Epithelial cell of prostate (primary cell): ENCODE measurements around the gene RASAL1.

ENCODE experiments used
- DNase-seq: peaks from one replicate; pipeline ENCODE4 v3.0.0-alpha.2; 2011; ENCODE audit warnings: low read depth, low spot score
- H3K27ac ChIP-seq: fragments of 450-650 bp; 2 replicates; pipeline ENCODE4 v1.5.1; 2017; ENCODE audit warnings: mild to moderate bottlenecking

The RASAL1 gene

DNA sequence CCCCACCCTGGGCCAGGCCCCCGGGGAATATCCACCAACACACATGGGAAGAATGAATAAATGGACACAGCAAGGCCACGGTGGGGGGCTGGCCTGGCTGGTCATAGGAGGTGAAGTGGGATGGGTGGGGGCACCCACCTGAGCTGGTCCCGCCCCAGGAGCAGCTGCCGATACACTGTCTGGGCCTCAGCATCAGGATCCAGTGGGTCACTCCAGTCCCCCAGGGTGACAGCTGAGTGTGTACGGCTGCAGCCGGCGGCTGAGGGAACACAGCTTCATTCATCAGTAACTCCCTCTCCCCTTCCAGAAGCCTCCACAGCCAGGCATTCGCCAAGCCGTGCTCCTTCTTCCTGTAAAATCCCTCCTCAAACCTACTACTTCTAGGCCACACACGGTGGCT is 33.8 kb downstream of the RASAL1 start:
- no peak for DNase-seq
- H3K27ac ChIP-seq: no peak overlapping the region

DNA sequence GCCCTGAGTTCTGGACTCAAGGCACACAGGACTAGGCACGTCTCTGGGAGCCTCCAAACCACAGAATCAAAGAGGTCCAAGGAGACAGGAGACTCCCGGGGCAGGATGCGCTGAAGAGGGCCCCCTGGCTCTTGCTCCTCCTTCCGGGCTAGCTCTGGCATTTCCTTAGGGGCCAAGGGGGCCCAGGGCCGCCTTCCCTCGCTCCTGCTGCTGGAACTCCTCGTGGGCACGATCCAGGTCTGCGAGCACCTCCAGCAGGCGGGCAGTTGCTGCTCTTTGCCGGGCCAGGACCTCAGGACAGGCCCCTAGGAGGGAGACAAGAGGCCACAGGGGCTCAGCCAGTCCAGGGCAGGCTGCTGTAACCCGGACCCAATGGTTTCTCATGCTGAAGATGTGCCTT is 35.8 kb downstream of the RASAL1 start:
- no peak for DNase-seq
- no peak overlapping the region for H3K27ac ChIP-seq

DNA sequence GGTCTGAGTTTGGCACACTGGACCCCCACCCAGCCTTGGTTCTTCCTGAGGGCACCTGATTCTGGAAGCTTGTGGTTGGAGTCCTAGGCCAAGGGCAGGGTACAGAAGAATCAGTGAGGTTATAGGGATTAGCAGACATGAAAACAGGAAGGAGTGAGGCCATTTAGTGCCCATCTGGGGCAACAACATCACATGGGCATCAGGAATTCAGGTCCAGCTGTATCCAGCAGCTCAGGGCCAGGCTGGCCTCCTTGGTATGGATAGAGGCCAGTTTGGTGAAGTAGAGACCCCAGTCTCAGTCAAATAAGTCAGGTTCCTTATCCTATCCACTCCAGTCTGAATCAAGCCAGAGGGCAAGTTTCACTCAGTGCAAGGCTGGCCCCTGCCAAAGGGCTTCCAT is 36.2 kb downstream of the RASAL1 start:
- no peak overlapping the region for H3K27ac ChIP-seq
- DNase-seq: no peak

DNA sequence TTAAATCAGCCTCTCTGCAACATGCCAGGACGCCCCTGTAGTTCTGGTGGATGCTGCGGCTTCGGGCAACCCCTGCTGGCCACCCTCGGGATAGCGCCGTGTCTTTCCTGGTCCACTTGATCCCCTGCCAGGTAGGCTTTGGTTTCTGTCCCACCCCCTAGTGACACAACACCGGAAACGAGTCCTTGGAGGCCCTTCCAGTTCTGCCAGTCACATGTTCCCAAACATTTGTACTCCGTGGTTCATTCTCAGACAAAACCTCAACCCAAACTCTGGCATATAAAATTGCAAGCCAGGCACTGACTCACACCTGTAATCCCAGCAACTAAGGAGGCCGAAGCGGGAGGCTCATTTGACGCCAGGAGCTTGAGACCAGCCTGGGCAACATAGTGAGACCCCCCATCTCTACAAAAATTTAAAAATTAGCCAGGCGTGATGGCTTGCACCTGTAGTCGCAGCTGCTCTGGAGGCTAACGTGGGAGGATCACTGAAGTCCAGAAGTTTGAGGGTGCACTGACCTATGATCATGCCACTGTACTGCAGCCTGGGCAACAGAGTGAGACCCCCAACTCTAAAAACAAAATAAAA is 37.0 kb downstream of the RASAL1 start:
- peak overlapping the region; percentile 42 for H3K27ac ChIP-seq
- peak; percentile 96 for DNase-seq

DNA sequence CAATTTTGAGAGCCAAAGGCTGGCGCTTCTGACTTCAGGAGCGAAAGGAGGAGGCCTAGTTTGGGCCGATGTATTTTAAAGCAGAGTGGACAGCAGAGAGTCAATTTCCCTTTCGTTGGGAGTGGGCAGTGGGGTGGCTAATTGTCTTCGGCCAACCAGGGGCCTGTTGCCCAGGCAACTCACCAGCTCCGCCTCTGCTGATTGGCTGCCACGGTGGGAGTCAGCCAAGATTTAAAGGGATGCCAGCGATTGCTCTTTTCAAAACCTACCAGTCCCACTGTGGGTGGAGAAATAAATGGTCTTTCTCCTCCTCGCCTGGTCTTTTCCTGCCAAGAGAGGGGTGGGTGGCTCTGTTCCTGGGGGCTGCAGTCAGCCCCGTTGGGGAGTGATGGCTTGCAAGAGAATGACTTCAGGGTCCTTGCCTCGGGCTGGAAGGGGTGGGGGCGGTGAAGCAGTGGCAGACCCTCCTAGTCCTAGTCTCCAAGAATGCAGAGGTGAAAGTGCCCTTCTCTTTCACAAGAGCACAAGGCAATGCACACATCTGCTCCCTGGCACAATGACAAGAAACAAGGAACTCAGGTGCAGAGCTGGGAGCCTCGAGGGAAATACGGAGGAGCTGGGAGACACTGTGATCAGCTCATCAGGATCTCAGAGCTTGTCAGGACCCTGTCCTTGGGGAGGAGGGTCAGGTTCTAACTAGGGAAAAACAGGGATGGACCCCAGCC is 37.7 kb downstream of the RASAL1 start:
- no peak for DNase-seq
- no peak overlapping the region for H3K27ac ChIP-seq

DNA sequence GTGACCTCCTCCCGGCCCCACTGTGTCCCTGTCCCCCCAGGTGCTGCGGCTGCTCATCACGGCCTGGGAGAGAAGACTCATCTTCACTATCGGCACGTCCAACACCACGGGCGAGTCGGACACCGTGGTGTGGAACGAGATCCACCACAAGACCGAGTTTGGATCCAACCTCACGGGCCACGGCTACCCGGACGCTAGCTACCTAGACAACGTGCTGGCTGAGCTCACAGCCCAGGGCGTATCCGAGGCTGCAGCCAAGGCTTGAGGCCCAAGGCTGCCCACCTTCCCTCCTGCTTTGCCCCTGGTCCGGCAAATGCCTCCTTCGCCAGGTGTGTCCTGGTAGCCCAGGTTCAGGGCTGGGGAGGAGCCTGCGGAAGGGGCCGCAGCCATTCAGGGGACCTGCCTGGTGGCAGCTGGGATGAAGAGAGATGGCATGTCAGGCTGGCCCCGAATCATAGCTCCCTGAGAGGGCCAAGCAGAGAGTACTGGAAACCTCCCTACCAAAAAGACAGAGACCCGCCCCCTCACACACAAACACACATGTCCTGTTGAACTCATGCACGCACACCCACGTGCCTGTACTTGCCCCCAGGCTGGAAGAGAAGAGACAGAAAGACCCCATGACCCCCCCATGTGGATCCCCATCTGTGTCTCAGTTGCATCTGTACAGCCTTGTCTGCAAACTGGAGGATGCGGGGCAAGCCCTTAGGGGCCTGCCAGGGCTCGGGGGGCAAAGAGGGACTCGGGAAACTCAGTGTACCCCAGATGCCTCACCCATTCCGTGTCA is 38.7 kb downstream of the RASAL1 start:
- no peak for DNase-seq
- H3K27ac ChIP-seq: no peak overlapping the region

DNA sequence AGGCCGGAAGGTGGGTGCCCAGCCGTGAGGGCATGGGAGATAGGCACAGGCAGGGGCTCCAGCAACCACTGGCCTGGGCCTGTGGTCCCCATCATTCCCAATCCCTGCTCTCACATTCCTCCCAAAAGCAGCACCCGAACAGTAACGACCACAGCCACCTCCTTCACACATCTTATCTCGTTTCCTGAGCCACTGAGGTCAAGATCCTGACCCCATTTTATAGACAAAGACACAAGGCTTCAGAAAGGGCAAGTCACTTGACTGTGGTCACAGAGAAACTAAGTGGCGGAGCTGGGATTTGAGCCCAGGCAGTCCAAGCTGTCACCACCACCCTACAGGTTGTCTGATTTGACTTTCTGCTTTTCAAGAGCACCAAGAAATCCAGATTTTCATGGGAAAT is 40.2 kb downstream of the RASAL1 start:
- H3K27ac ChIP-seq: no peak overlapping the region
- DNase-seq: no peak

DNA sequence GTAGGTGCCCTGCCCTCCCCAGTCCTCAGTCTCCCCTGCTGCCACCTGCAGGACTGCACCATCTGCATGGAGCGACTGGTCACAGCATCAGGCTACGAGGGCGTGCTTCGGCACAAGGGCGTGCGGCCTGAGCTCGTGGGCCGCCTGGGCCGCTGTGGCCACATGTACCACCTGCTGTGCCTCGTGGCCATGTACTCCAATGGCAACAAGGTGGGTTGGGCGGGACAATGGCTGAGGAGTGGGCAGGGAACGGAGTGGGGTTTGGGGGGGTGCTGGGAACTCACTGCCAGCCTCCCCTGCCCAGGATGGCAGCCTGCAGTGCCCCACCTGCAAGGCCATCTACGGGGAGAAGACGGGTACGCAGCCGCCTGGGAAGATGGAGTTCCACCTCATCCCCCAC is 40.8 kb downstream of the RASAL1 start:
- no peak for DNase-seq
- no peak overlapping the region for H3K27ac ChIP-seq

DNA sequence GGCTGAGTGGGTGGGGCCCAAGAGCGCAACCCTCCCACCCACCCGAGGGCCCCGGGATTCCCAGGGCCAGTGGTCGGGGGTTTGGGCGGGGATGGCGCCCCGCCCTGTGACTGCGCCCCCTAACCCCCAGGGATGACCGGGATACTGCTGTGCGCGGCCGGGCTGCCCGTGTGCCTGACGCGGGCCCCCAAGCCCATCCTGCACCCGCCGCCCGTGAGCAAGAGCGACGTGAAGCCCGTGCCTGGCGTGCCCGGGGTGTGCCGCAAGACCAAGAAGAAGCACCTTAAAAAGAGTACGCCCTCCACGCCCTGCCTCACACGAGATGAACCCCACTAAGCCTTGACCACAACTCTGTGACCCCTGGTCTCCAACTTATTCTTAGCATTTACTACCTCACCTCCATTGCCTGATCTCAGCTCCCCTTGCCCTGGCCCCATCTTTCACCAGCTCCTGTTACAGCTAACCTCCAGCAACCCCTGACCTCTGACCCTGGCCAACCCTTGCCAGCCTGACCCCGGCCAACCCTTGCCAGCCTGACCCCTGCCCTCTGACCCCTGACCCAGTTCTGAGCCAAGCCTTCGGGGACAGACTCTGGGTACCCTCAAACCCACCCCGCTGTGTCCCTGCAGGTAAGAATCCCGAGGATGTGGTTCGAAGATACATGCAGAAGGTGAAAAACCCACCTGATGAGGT is 42.0 kb downstream of the RASAL1 start:
- DNase-seq: no peak
- no peak overlapping the region for H3K27ac ChIP-seq

DNA sequence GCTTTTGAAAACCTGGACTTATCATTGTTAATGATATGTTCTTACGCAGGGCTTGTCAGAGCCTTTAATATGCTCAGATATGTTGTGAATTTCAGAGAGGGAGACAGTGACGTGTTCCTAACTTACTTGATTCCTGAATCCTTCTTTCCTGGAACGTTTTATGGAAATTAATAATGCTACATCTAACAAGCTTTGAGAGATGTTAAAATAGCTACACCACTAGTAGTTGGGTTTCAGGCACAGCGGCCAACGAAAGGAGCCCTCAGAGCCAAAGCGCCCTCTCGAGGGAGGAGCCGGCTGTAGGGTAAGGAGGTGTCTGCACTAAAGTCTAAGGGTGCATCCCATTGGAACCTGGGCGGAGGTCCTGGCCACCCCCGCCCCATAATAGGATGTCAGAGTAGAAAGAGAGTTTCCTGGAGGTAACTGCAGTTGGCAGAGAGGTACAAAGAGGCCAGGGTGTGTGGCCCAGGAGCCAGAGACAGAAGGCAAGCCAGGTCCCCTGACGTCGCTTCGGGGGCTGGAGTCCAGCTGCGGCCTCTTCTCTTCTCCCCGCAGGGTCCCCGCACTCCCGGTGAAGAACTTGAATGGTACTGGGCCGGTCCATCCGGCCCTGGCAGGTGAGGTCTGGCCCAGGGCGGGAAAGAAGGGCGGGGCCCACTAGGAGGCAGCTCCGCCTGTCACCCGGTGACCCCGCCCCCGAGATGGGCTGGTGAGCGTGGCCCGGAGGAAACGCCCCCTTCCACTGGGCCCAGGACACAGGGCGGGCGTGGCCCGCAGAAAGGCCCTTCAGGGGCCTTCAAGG is 42.8 kb downstream of the RASAL1 start:
- DNase-seq: no peak
- no peak overlapping the region for H3K27ac ChIP-seq

DNA sequence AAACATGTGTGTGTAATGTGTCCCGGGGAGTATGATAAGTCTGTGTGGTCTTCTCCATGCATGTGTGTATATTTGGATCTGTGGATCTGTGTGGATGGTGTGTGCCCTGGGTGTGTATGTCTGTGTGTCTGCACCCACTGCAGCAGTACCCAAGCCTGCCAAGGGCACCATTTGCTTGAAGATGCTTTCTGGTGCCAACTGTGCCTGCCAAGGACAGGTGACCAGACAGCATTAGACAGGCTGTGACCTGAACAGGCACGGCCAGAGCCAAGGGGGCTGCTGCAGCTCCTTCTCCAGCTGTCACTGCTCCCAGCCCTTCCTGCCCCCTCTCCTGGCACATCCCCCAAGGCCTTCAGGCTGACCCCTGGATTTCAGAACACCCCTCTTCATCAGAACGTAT is 44.1 kb downstream of the RASAL1 start:
- H3K27ac ChIP-seq: no peak overlapping the region
- no peak for DNase-seq

DNA sequence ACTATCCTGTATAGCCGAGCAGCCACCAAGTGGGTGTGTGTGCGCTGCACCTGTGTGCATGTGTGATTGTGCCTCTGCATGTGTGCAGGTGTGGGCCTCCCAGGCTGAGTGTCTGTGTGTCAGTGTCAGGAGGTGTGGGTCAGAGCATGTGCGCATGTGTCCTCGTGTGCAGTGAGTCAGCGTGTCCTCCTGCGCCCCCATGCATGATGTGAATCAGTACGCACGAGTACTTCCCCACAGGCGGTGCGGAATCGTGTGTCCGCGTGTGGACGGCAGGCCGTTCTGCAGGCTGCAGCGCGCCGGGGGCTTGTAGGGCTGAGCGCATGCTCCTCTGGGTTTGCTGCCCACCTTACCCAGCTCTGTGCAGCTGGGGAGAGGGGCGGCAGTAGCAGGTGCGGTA is 44.8 kb downstream of the RASAL1 start:
- DNase-seq: no peak
- no peak overlapping the region for H3K27ac ChIP-seq

DNA sequence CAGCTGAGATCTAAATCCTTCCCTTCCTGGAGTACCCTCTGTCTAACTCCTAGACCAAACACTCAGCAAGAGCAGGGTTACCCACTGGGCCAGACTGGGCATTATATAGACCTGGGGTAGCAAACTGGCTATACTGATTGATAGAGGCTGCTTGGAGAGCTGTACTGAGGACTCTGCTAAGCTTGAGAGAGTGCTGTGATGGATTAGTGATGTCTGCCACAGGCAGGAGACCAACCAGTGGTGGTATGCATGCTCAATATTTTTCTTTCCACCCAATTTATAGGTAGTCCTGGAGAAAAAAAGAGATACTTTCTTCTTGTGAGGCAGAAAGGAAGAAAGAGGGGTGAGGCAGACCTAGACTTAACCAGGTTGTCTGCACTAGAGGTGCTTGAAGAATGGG is 45.7 kb downstream of the RASAL1 start:
- no peak for DNase-seq
- H3K27ac ChIP-seq: no peak overlapping the region

DNA sequence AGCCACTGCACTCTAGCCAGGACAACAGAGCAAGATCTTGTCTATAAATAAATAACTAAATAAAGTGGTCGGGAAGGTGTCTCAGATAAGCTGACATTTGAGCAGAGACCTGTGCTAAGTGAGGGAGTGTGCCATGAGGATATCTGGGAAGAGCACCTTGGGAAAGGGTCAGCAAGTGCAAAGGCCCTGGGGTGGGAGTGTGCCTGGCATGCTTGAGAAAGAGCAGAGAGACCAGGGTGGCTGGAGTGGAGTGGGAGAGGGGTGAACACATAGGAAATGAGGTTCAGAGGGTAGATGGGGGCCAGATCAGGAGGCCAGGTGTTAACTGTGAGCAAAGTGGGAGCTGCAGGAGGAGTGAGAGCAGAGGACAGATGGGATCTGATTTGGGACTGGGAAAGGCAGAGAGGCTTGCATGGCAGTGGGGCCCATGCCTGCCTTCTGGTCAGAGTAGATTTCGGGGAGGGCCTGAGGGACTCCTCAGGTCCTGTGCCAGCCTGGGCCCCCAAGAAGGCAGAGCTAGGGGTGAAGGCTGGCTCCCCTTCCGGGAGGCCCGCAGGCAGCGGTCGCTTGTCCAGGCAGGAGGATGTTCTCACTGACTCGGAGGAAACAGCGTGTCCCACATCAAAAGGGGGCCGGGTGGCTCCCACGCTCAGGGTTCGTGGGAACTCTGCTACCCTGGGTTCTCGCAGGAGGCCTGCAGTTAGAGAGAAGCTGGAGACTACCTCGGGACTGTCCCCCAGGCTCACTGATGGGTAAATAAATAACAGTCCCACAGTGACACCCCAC is 46.4 kb downstream of the RASAL1 start:
- H3K27ac ChIP-seq: no peak overlapping the region
- DNase-seq: no peak

DNA sequence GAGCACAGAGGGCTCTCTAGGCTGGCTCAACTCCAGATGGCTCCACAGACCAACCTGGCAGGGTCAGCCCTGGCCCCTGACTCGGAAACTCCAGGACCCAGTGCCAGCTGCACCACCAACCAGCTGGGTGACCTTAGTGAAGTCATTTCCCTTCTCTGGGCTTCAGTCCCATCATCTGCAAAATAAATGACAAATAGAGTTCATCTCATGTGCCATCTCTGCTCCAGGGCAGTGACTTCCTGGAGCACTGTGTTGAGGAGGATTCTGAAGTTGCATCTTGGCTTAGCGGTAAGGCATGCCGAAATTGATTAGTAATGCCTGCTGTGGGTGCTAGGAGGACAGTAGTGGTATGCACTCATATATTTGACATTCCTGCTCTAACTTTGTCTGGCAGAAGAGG is 47.5 kb downstream of the RASAL1 start:
- H3K27ac ChIP-seq: no peak overlapping the region

DNA sequence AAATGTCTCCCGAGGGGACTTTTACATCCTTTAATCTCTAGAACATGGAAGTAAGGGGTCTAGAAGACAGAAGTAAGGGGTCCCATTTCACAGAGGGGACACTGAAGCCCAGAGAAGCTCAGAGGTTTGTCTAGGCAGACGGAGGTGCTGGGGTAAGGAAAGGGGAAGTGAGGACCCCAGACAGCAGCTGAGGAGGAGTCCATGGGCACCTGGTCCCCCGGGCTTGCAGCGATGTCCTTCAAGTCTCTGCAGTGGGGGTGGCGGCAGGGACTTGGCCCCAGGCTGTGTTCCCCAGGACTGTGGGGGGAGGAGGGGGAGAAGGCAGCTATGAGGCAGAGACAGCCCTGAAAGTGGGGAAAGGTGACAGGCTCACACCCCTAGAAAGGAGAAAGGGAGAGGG is 48.4 kb downstream of the RASAL1 start:
- H3K27ac ChIP-seq: no peak overlapping the region
- DNase-seq: no peak

More for the DNA sequence above, 47.5 kb downstream of the RASAL1 start:
- no peak for DNase-seq

DNA sequence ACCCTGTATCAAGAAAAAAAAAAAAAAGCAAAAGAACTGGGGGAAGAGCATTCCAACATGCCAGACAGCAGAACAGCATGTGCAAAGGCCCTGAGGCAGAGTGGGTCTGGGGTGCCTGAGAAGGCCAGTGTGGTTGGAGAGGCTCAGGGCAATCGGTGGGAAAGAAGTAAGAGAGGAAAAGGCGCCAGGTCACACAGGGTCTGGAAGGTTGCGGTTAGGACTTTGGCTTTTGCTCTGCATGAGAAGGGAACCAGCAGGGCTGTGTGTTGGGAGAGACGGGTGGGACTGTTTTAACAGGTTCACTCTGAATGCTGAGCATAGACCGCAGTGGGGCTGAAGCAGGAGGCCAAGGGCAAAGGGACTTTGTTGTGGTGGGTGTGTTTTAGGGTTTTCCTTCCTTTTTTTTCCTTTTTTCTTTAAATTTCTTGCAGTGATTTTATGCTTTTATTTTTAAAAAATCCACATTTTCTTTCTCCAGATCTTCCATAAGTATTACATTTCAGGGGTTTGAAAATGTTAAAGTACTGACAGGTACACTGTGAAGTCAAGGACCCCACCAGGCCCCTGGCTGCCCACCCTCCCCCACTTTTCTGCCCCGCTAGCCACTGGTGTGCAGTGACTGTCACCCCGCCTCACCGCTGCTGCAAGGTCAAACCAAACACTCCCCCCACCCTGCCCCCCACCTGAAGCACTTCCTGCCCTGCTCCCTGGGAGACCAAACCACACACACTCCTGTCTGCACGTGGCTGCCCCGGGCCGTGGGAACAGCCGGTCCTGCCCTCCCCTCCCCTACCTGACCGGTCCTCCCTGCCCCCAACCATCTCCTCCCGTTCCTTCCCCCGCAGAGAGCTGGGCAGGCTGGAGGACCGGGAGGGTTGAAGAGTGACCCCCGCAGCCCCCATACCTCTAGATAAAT is 49.1 kb downstream of the RASAL1 start:
- DNase-seq: no peak
- H3K27ac ChIP-seq: no peak overlapping the region

DNA sequence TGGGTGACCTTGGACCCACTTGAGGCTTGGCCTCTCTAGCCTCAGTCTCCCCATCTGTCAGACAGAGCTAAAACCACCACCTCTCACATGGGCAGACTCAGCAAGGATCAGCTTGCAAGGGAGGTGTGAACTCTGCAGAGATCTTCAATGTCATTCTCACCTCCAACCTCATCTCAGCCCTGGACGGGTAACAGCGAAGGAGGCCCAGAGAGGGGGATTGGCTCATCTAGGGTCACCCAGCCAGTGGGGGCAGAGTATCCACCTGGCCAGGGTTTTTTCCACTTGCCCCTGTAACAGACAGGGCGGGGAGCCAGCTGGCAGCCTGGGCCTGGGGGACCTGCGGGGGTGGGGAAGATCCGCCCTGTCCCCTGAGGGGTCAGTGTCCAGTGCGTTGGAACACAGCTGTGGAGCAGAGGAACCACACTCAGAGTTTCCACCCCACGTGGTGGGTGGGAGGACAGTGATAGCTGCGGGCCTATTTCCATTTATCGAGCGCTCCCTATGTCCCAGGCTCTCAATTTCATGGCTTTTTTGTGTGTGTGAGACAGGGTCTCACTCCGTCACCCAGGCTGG is 51.6 kb downstream of the RASAL1 start:
- no peak overlapping the region for H3K27ac ChIP-seq
- DNase-seq: no peak
